ENCODE measurements around the gene VCX3A. TPM values are rescaled to one million over a fixed set of nuclear protein-coding genes. Genes with fewer than 3 reads are reported as not detected.

The VCX3A gene
- total RNA-seq, 1 donor, result not detected

GRCh38 chrX:6526564-6527136, 8.3 kb downstream of the VCX3A start:
- no peak for DNase-seq (ENCODE audit: low read depth)
- H3K4me3 ChIP-seq (ENCODE audit: low read depth, low read length), result no peak overlapping the region
- TF ChIP-seq CTCF (IDR thresholded peaks at IDR 0.05; ENCODE audit: insufficient read depth, low read length), result no peak

- TF ChIP-seq CTCF (IDR thresholded peaks at IDR 0.05; ENCODE audit: insufficient read depth, low read length), result no peak
- no peak overlapping the region for H3K4me3 ChIP-seq (ENCODE audit: low read depth, low read length)
Observed at GRCh38 chrX:6517376-6517775, 17.5 kb downstream of the VCX3A start.

GRCh38 chrX:6506444-6506843, 28.5 kb downstream of the VCX3A start:
- no peak overlapping the region for H3K4me3 ChIP-seq (ENCODE audit: low read depth, low read length)
- no peak for TF ChIP-seq CTCF (IDR thresholded peaks at IDR 0.05; ENCODE audit: insufficient read depth, low read length)
- DNase-seq (ENCODE audit: low read depth), result no peak

More at GRCh38 chrX:6517376-6517775, 17.5 kb downstream of the VCX3A start:
- DNase-seq (ENCODE audit: low read depth), result no peak

GRCh38 chrX:6505960-6506359, 29.0 kb downstream of the VCX3A start:
- no peak for TF ChIP-seq CTCF (IDR thresholded peaks at IDR 0.05; ENCODE audit: insufficient read depth, low read length)
- DNase-seq (ENCODE audit: low read depth), result no peak
- no peak overlapping the region for H3K4me3 ChIP-seq (ENCODE audit: low read depth, low read length)

GRCh38 chrX:6500719-6501118, 34.2 kb downstream of the VCX3A start:
- no peak overlapping the region for H3K4me3 ChIP-seq (ENCODE audit: low read depth, low read length)
- no peak for TF ChIP-seq CTCF (IDR thresholded peaks at IDR 0.05; ENCODE audit: insufficient read depth, low read length)
- DNase-seq (ENCODE audit: low read depth), result no peak

GRCh38 chrX:6498324-6498723, 36.6 kb downstream of the VCX3A start:
- no peak for TF ChIP-seq CTCF (IDR thresholded peaks at IDR 0.05; ENCODE audit: insufficient read depth, low read length)
- no peak overlapping the region for H3K4me3 ChIP-seq (ENCODE audit: low read depth, low read length)
- no peak for DNase-seq (ENCODE audit: low read depth)

Measured in fibroblast of the aortic adventitia (primary cell).